ENCODE measurements around the gene CDC37L1. TPM values are rescaled to one million over a fixed set of nuclear protein-coding genes. Genes with fewer than 3 reads are reported as not detected.

Gene CDC37L1
- total and polyA plus RNA-seq, 2 of the 8 experiments (the other 6 are each of a cell fraction or from before 2014, with no cell fraction given): 4.6 to 23.8 TPM

DNA sequence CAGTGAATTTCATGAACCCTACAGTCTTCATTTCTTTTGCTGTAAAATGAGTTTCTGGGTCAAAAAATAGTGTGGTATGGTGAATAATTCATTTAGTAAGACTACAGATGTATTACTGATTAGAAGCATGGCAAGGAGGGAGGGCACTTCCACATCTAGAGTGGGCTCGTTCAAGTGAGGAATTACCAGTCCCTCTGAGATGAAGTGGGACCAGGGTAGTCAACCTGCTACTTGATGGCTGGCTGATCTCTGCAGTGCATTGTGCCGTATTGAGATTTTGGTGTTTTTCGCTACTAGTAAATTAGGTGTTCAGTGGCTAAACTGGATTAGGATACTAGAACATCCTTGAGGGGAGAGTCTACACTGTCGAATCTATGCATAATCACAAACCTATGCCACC, 10.8 kb downstream of the CDC37L1 start (continued):
- TF ChIP-seq JUND (IDR thresholded peaks at IDR 0.05; ENCODE audit: low read length): no peak
- TF ChIP-seq FOSL1 (IDR thresholded peaks at IDR 0.05; ENCODE audit: insufficient read depth, low read depth, low read length): no peak
- no peak for TF ChIP-seq GABPA (IDR thresholded peaks at IDR 0.05; ENCODE audit: borderline replicate concordance, insufficient read depth, low read length)
- TF ChIP-seq BRCA1 (IDR thresholded peaks at IDR 0.05; ENCODE audit: low read depth, low read length): no peak
